CD4-positive, alpha-beta T cell treated with Interleukin-2 at 100 ng/mL for 4 hours (primary cell): Measurements from ENCODE around the gene LSMEM2.
"Not testable (repeated sequence)": the region's sequence is repeated elsewhere in the genome, so short reads cannot be mapped to it uniquely, and the experiment has no call there.

ENCODE experiments used
- DNase-seq: peaks from one replicate; pipeline ENCODE4 v3.0.0-alpha.2; 2020; ENCODE audit warnings: low spot score

LSMEM2 gene

DNA sequence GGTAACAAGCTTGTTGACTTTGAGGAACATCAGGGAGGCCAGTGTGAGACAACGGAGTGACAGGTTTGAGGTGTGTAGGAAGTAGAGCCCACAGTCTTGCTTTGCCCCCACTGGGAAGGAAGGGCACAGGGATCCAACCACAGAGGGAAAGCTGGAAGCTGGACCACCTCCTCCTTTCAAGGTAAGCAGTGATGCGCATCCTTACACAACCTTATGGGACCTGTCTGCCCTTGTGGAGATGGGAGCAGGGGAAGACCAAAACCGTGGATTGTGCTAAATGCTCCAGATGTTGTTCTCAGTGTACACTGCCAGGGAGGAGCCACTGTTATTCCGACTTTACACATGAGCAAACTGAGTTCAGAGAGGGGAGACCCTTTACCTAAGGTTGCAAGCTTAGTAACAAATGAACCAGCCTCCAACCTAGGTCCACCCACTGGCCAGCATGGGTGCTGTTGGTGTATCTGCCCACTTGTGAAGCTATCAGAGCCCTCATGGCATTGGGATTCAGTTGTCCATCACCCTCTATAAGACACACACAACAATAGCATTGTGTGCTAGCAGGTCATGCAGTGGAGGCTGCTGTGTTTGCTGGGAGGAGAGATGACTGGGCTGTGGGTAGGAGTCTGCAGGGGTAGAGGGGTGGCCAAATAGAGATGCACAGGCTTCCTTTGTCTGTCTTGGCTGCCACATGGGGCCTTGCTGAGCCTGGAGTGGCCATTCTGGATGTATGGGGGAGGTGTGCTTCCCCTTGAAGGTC, 586 bp upstream of the LSMEM2 start:
- DNase-seq, result no peak

GRCh38 chr3:50279255-50280016, 549 bp downstream of the LSMEM2 start:
- DNase-seq, result no peak

DNA sequence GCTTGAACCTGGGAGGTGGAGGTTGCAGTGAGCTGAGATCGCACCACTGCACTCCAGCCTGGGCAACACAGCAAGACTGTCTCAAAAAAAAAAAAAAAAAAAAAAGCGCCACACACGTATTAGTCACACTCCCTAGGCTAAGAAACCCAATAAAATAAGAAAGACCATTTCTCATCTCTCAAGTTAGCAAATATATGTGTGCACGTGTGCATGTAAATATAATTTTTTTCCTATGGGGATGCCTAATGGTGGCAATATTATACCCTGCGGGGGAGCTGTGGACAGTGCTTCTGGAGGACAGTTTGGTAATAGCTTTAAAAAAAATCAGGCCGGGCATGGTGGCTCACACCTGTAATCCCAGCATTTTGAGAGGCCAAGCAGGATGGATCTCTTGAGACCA, 5.2 kb downstream of the LSMEM2 start:
- not testable (repeated sequence) for DNase-seq

- no peak for DNase-seq
Observed at GRCh38 chr3:50286322-50287227, 7.7 kb downstream of the LSMEM2 start.

DNA sequence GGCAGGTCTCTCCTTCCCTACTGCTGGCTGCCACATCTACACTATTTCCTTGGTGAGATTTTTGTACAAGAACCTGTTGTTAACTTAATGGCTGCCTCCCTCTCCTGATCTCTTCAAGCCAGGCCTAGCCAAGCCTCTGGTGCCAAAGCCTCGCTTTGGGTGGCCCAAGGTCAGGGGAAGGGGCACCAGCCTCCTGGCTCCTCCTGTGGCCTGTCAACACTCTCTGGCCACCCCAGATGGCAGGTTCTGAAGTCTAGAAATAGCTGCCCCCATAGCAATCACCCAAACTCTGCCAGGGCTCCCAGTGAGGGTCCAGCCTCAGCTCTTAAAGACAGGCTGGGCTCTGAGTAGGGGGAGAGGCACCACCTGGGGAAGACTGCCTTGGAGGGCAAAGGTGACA, 8.4 kb downstream of the LSMEM2 start:
- DNase-seq, result no peak

DNA sequence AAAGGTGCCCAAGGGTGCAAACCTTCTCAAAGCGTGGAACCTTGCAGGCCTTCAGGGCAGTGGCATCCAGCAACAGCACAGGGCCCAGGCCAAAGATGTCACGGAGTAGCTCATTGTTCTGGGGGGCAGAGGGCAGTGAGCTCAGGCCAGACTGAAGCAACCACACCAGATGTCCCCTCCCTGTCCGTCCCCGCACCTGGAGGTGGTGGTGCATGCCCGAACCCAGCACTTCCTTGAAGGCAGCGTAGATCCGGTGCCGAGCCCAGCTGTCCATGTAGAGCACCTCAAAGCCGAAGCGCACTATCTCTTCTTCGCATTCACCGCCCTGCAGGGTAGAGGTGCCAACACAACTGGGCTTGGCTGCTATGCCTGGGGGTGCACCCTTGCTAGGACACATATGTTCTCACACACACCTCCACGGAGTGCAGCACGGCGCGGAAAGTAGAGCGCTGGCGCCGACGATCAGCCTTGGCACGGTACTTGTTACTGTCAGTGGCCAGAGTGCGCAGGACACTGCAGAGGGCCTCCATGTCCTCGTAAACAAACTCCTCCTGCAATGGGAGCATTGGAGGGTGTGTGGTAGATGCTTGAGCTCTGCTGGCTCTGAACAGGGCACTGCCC, 9.6 kb downstream of the LSMEM2 start:
- DNase-seq, result no peak

GRCh38 chr3:50289130-50289529, 10.2 kb downstream of the LSMEM2 start:
- DNase-seq, result no peak

GRCh38 chr3:50290161-50290641, 11.3 kb downstream of the LSMEM2 start:
- DNase-seq, result no peak

DNA sequence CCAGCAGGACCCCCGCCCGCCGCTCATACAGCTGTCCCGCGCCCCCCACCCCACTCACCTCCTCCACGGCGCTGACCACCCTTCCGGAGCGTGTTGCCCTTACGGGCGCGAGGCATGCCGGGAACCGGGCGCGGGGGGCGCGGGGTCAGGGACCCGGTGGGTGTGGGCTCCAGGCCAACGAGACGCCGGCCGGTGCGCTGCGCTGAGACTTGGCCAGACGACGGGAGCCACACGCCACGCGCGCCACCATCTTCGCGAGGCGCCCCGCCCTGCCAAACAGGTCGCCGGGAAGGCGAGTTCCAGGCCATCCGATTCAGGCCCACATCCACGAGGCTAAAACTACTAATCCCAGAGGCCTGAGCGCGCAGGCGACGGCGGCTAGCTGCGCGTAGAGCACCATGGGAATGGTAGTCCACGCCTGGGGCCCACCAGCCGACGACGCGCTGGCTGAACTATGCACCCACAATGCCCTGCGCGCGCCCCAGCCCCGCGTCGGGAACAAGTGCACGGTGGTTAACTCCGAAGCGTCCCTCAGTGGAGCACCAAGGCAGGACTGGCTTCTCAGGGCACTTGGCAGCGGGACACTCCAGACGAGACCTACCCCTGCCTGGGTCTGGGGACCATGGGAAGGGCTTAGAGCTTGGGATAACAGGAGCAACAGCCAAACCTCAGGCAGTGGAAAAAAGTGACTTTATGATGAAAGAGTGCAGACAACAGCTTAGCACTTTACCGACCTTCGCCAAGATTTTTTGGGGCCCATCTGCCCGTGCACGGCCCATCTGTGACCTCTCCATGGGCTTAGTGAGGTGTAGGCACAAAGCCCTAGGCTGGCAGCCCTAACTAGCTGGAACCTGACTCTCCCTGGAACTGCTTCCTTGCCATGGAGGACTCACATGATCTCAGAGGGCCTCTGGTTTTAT, 13.5 kb downstream of the LSMEM2 start, which contains the start of gene IFRD2:
TSS of gene IFRD2 (minus strand) at position 271 of the 920 bp plus-strand sequence. CDS start at position 116, 155 bp downstream.
- DNase-seq, result peak; percentile 97

DNA sequence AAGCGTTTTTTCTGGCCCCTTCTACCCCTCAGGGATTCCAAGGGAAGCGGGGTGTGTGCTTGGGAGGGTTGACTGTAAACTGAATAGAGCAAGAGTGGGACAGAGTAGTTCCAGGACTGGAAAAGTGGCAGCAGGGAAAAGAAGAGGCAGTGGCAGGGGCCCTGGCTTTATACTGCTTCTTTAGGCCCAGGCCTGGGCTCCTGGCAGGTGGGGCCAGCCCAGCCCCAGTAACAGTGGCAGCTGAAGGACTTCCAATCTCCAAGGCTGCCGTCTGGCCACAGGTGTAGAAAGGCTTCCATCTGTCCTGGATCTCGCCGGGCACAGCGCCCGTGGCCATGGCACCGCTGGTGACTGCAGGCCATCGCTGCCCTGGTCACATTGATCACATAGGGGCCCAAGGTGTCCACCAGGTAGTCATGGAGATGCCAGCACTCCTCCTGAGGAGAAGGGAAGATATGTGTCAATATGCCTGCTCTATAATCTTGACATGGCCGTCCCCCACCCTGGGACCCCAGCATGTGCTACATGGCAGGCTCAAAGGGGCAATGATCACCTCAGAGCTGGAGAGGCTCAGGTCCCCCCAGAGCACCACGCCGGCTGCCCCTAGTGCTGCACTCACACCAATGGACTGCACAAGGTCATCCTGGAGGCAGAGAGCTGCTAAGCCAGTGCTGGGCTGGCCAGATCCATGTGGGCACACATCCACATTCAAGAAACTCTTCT, 14.4 kb downstream of the LSMEM2 start:
- no peak for DNase-seq

DNA sequence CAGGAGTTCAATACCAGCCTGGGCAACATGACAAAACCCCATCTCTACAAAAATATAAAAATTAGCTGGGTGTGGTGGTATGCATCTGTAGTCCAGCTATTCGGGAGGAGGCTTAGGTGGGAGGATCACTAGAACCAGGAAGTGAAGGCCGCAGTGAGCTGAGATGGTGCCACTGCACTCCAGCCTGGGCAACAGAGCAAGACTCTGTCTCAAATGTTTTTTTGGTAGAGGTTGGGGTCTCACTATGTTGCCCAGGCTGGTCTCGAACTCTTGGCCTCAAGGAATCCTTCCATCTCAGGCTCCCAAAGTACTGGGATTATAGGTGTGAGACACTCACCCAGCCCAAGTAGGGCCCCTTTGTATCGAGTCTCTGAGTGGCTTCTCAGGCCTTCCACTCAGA, 15.2 kb downstream of the LSMEM2 start:
- no peak for DNase-seq

DNA sequence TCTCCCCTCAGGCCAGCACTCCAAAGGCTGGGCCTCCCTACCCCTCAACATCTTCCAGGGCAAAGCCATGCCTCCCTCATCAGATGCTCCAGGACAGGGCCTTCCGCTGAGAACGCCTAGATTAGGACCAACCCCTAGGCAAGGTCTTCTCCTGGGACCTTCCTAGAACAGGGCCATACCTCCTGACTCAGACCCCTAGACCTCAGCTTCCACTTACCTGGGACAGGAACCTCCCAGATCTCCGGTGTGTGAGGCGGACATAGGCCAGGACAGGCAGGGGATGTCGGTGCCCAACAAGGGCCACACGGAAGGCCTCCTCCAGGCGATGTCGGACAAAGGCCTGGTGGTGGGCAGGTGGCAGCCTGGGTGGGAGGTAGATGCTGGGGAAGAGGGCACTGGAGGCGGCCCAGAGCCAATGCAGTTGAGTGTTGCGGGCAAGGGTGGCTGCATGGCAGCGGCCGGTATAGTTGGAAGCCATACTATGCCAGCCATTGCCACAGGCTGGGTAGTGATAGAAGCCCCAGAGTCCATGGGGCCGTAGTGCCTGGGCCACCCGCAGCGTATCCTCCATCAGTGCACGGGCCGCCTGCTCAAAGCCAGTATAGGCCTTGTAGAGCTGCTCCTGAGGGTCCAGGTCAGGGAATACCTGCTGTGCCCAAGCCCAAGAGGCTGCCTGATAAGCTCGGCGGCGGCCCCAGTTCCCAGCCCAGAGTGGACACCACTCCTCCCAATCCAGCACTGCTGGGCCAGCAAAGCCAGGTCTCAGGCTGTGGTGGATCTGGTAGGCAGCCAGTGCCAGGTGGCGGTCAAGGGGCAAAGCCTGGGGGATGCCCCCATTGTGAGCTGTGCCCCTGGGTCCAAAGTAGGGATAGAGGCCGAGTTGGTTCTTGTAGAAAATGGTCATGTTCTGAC, 15.9 kb downstream of the LSMEM2 start:
- no peak for DNase-seq

- no peak for DNase-seq
Observed at GRCh38 chr3:50295553-50296431, 16.9 kb downstream of the LSMEM2 start.

DNA sequence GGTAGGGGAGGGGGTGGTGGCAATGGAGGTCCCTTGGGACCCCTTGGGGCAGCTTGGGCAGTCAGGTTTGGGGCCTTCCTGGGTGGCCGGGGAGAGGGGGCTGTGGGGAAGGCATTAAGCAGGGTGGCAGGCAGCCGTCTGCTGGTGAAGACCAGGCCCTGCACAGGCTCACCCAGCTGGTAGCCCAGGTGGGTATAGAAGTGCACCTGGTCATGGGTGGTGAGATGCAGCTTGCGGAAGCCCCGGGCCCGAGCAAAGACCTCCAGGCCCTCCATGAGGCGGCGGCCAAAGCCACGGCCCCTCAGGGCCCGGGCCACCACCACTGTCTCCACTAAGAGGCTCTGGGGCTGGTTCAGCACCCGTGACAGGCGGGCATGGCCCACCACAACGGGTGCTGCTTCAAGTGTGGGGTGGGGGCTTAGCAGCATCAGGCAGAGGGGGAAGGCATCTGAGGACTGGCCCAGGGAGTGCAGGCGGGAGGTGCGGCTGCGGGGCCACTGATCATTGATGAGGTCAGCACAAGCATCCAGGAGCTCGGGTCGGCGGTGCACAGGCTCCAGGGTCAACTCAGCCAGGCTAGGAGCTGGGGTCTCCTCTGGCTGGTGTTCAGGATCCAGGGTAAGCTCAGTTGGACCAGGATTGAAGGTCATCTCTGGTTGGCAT, 18.0 kb downstream of the LSMEM2 start:
- no peak for DNase-seq

DNA sequence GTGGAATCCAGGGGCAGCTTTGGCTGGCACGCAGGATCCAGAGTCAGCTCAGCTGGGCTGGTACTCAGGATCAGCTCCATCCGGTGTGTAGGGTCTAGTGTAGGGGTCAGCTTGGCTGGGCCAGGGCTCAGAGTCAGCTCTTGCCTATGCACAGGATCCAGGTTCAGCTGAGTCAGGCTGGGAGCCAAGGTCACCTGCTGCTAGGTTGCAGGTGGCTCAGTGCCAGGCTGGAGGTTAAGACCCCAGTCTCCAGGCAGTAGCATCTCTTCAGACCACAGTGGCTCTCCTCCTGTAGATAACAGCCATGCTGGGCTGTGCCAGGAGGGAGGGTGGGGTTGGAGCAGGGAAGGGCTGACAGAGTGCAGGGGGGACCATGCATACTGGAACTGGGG, 18.5 kb downstream of the LSMEM2 start:
- DNase-seq, result no peak

GRCh38 chr3:50297896-50298725, 19.2 kb downstream of the LSMEM2 start:
- no peak for DNase-seq
